Tibial nerve (tissue), 3 donors: ENCODE data around the gene DNA2.

Experiments
- POLR2A ChIP-seq, 2 donors: fragments of 450-650 bp; IDR thresholded peaks; one replicate each; pipeline ENCODE4 v1.6.1; 2017; ENCODE audit warnings: antibody characterized with exemption in 2 of 2, mild to moderate bottlenecking in 2 of 2, moderate library complexity in 2 of 2
- TF ChIP-seq, protein P1 (sequence below), 5 experiments: fragments of 200-600 bp in 3 of 5; fragments of 450-650 bp in 2 of 5; sonication (generic) in 3 of 5; IDR thresholded peaks; one replicate each; pipeline ENCODE4 v1.5.1; 2016 to 2019; ENCODE audit warnings: antibody characterized with exemption in 5 of 5, mild to moderate bottlenecking in 3 of 5, moderate library complexity in 2 of 5

GRCh38 chr10:68470300-68470699 is 1.5 kb downstream of the DNA2 start:
- TF ChIP-seq, protein P1, sequence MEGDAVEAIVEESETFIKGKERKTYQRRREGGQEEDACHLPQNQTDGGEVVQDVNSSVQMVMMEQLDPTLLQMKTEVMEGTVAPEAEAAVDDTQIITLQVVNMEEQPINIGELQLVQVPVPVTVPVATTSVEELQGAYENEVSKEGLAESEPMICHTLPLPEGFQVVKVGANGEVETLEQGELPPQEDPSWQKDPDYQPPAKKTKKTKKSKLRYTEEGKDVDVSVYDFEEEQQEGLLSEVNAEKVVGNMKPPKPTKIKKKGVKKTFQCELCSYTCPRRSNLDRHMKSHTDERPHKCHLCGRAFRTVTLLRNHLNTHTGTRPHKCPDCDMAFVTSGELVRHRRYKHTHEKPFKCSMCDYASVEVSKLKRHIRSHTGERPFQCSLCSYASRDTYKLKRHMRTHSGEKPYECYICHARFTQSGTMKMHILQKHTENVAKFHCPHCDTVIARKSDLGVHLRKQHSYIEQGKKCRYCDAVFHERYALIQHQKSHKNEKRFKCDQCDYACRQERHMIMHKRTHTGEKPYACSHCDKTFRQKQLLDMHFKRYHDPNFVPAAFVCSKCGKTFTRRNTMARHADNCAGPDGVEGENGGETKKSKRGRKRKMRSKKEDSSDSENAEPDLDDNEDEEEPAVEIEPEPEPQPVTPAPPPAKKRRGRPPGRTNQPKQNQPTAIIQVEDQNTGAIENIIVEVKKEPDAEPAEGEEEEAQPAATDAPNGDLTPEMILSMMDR (IDR thresholded peaks at IDR 0.05) = no peak
- TF ChIP-seq POLR2A (IDR thresholded peaks at IDR 0.05) = no peak
